Mucosa of descending colon (tissue), 3 donors: Measurements from ENCODE around the gene FAM180B. TPM values are rescaled to one million over a fixed set of nuclear protein-coding genes. Genes with fewer than 3 reads are reported as not detected.
"Not testable (repeated sequence)": the region's sequence is repeated elsewhere in the genome, so short reads cannot be mapped to it uniquely, and the experiment has no call there.

Experiments
- ATAC-seq: fragments of 200-7000 bp; cut with Tn5 transposase; one replicate; pipeline ENCODE4 v1.9.1; 2020; ENCODE audit warnings: mild to moderate bottlenecking, moderate library complexity
- DNase-seq, 3 donors: peaks; one replicate each; pipeline ENCODE4 v3.0.0-alpha.2; 2020
- H3K36me3 ChIP-seq: fragments of 200-600 bp; one replicate; pipeline ENCODE4 v1.8.0; 2021; ENCODE audit warnings: low read depth, mild to moderate bottlenecking
- H3K4me1 ChIP-seq: fragments of 200-600 bp; one replicate; pipeline ENCODE4 v1.8.0; 2021; ENCODE audit warnings: low read depth, mild to moderate bottlenecking
- H3K4me3 ChIP-seq: fragments of 200-600 bp; one replicate; pipeline ENCODE4 v1.8.0; 2021; ENCODE audit warnings: mild to moderate bottlenecking
- H3K9me3 ChIP-seq: fragments of 200-600 bp; one replicate; pipeline ENCODE4 v1.8.0; 2021; ENCODE audit warnings: mild to moderate bottlenecking
- intact Hi-C, 2 donors: fragments of 100-400 bp; cut with DNase I in 1 of 2; cut with micrococcal nuclease in 1 of 2; formaldehyde crosslinking; loops; one replicate each; pipeline versions ENCODE4 v1.11.0 to v1.11.1; 2022; cut with DNase I, micrococcal nuclease
- total RNA-seq, 3 donors: library from RNA; stranded (reverse); fragmentation: NEBNext Ultra II Directional in 2 of 3; extraction: Animal tissue kit (Norgen Biotek cat#: 25700) in 2 of 3; gene quantifications; one replicate each; pipeline versions ENCODE4 v1.2.1 to v1.2.4, GENCODE V29; 2021 to 2023
- TF ChIP-seq, protein P1 (sequence below): fragments of 200-600 bp; IDR thresholded peaks from one replicate; pipeline ENCODE4 v1.8.0; 2022; ENCODE audit warnings: antibody characterized with exemption, mild to moderate bottlenecking
- donor health status: DM: no; HTN: no; CAD: no; lungs with moderate emphysema.
- donor health status: DM: no; HTN: no; CAD: no.
- donor health status: DM: no; HTN: yes; CAD: no.

The FAM180B gene
- total RNA-seq, 3 donors from 2014 or later: 0.36 to 0.51 TPM; not detected in 1

DNA sequence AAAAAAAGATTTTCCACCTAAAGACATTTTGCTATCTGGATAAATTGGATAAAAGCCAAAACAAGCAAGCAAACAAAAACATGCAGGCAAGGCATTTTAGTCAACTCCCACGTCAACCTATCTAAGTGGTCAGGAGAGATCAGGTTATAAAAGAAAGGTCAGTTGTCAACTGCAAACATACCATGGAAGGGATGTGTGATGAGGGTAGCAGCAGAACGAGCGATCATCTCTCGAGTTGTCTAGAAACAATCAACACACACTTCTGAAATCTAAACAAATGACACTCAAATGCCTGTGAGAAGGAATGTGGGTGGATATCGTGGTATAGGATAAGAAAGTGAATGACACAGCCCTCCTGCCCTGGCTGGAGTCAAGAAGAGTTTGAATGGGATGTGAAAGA lies 45.0 kb downstream of the FAM180B start:
- no peaks in the 10 kb centered on the region for H3K4me1 ChIP-seq
- H3K9me3 ChIP-seq: no peaks in the 10 kb centered on the region
- DNase-seq: no peak
- TF ChIP-seq, protein P1, sequence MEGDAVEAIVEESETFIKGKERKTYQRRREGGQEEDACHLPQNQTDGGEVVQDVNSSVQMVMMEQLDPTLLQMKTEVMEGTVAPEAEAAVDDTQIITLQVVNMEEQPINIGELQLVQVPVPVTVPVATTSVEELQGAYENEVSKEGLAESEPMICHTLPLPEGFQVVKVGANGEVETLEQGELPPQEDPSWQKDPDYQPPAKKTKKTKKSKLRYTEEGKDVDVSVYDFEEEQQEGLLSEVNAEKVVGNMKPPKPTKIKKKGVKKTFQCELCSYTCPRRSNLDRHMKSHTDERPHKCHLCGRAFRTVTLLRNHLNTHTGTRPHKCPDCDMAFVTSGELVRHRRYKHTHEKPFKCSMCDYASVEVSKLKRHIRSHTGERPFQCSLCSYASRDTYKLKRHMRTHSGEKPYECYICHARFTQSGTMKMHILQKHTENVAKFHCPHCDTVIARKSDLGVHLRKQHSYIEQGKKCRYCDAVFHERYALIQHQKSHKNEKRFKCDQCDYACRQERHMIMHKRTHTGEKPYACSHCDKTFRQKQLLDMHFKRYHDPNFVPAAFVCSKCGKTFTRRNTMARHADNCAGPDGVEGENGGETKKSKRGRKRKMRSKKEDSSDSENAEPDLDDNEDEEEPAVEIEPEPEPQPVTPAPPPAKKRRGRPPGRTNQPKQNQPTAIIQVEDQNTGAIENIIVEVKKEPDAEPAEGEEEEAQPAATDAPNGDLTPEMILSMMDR: no peak
- peaks cover 2% of the 10 kb centered on the region for H3K36me3 ChIP-seq
- ATAC-seq: no peak
- intact Hi-C loops: no loop called here
- H3K4me3 ChIP-seq: no peak overlapping the region

DNA sequence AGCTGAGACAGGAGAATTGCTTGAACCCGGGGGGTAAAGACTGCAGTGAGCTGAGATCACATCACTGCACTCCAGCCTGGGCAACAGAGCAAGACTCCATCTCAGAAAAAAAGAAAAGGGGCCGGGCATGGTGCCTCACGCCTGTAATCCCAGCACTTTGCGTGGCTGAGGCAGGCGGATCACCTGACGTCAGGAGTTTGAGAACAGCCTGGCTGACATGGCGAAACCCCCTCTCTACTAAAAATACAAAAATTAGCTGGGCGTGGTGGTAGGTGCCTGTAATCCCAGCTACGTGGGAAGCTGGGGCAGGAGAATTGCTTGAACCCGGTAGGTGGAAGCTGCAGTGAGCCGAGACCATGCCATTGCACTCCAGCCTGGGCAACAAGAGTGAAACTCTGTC lies 49.9 kb downstream of the FAM180B start:
- DNase-seq, H3K9me3 ChIP-seq, ATAC-seq, H3K36me3 ChIP-seq, intact Hi-C loops, H3K4me3 ChIP-seq, H3K4me1 ChIP-seq: not testable (repeated sequence)

Other genes starting within 250 kb of the FAM180B start
- 1 to 10 TPM in 1 of 3 donors, under 1 TPM in 2; 0.06 to 1.1 (median 0.09) TPM for gene MYBPC3, start 234.0 kb upstream of the FAM180B start, total RNA-seq
- gene SPI1, start 208.1 kb upstream of the FAM180B start, total RNA-seq: 10 to 100 TPM in 2 of 3 donors, 1 to 10 TPM in 1; 4.9 to 21.0 (median 20.6) TPM
- gene SLC39A13, start 178.1 kb upstream of the FAM180B start, total RNA-seq: 10 to 100 TPM; 14.4 to 30.9 (median 21.4) TPM
- gene PSMC3, start 160.2 kb upstream of the FAM180B start, total RNA-seq: 100 to 1,000 TPM in 1 of 3 donors, 10 to 100 TPM in 2; 70.7 to 115 (median 91.0) TPM
- under 1 TPM; 0.41 to 0.96 (median 0.95) TPM for gene RAPSN, start 137.5 kb upstream of the FAM180B start, total RNA-seq
- 100 to 1,000 TPM in 1 of 3 donors, 10 to 100 TPM in 2; 83.7 to 132 (median 94.1) TPM for gene CELF1, start 33.5 kb upstream of the FAM180B start, total RNA-seq
- gene PTPMT1, start 21.1 kb upstream of the FAM180B start, total RNA-seq: 10 to 100 TPM; 20.8 to 36.1 (median 27.1) TPM
- gene KBTBD4, start 7.7 kb upstream of the FAM180B start, total RNA-seq: 10 to 100 TPM; 14.1 to 18.2 (median 16.0) TPM
- 100 to 1,000 TPM; 150 to 205 (median 197) TPM for gene NDUFS3, start 7.6 kb upstream of the FAM180B start, total RNA-seq
- 1 to 10 TPM in 1 of 3 donors, under 1 TPM in 2; 0.17 to 3.5 (median 0.34) TPM for gene C1QTNF4, start 7.7 kb downstream of the FAM180B start, total RNA-seq
- 100 to 1,000 TPM in 2 of 3 donors, 10 to 100 TPM in 1; 89.7 to 137 (median 126) TPM for gene MTCH2, start 55.9 kb downstream of the FAM180B start, total RNA-seq
- gene AGBL2, start 128.7 kb downstream of the FAM180B start, total RNA-seq: 1 to 10 TPM; 1.6 to 7.4 (median 3.1) TPM
- gene FNBP4, start 180.7 kb downstream of the FAM180B start, total RNA-seq: 10 to 100 TPM; 68.4 to 94.8 (median 74.0) TPM